Measurements from ENCODE around the gene HAGH. TPM values are rescaled to one million over a fixed set of nuclear protein-coding genes. Genes with fewer than 3 reads are reported as not detected.

HAGH gene
- total RNA-seq, 2 experiments from 2014 or later: 26.9 to 29.9 TPM

DNA sequence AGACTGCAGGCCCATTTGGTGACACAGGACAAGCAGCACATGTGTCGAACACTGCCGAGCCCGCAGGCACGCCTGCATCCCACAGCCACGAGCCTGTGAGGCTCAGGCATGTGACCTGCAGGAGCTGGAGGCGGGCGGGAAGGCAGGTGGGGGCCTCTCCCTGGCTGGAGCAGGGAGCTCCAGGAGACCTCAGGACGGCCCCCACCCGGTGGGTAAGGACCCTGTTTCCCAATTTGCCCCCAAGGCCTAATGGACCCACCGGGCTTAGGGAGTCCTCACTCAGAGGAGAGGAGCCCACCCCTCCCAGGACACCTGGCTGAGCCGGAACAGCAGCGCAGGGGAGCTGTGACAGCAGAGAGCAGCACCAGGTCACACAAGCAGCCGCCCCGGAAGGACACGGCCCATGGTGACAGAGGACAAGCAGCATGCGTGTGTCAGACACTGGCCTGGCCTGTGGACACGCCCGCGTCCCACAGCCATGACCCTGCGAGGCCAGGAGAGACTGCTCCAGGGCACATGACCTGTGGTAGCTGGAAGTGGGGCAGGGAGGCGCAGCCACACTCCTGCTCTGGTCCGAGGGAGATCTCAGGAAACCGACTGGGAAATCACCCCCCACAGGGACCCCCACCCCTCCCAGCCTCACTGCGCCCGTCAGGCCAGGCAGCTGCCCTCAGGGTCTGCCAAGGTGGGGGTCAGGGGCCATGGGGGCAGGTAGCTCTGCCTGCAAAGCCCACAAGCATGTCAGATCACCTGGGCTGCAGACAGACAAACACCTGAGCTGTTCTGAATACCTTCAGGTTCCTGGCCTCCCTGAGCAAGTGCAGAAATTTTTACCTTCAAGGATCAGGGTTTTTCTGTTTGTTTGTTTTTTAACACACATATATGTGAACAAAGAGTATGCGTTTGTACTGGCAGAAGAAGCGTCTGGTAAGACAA is 46.6 kb downstream of the HAGH start:
- no peak overlapping the region for H3K4me3 ChIP-seq (ENCODE audit: low read depth, low read length, poor library complexity, severe bottlenecking)
- H3K79me2 ChIP-seq (ENCODE audit: insufficient read depth, low read depth, low read length): peaks cover 17% of the 10 kb centered on the region

GRCh38 chr16:1779234-1779701 is 47.4 kb downstream of the HAGH start:
- ChIA-PET CTCF (ENCODE audit: unreplicated experiment) (no interaction called here), POLR2A (no interaction called here)
- Histone ChIP-seq H3K9me2 (ENCODE audit: insufficient read depth, low read length) (no peaks in the 10 kb centered on the region), H3K27ac (ENCODE audit: low read depth, low read length, poor library complexity, severe bottlenecking) (no peak overlapping the region), H3K79me2 (ENCODE audit: insufficient read depth, low read depth, low read length) (peaks cover 18% of the 10 kb centered on the region), H3K36me3 (ENCODE audit: insufficient read depth, low read length) (peaks cover 55% of the 10 kb centered on the region), H3K4me1 (ENCODE audit: insufficient read depth, low read length, poor library complexity, severe bottlenecking) (peaks cover 22% of the 10 kb centered on the region), H3K4me3 (ENCODE audit: low read depth, low read length, poor library complexity, severe bottlenecking) (no peak overlapping the region), H3K4me2 (ENCODE audit: low read length) (no peak overlapping the region), H2AFZ (ENCODE audit: low read length) (no peak overlapping the region), H4K20me1 (ENCODE audit: insufficient read depth, low read length) (no peaks in the 10 kb centered on the region; the same call in 1 of the 2 replicates), H3K9me3 (ENCODE audit: low read length) (no peaks in the 10 kb centered on the region)
- DNase-seq (ENCODE audit: low spot score): no peak
- intact Hi-C loops (cut with micrococcal nuclease; ENCODE audit: unreplicated experiment): no loop called here
- BruUV-seq (replicated peaks): no TSS peak
- TF ChIP-seq EZH2phosphoT487 (IDR thresholded peaks at IDR 0.05; ENCODE audit: borderline replicate concordance, low read depth, low read length): no peak
- TF ChIP-seq, protein P1, sequence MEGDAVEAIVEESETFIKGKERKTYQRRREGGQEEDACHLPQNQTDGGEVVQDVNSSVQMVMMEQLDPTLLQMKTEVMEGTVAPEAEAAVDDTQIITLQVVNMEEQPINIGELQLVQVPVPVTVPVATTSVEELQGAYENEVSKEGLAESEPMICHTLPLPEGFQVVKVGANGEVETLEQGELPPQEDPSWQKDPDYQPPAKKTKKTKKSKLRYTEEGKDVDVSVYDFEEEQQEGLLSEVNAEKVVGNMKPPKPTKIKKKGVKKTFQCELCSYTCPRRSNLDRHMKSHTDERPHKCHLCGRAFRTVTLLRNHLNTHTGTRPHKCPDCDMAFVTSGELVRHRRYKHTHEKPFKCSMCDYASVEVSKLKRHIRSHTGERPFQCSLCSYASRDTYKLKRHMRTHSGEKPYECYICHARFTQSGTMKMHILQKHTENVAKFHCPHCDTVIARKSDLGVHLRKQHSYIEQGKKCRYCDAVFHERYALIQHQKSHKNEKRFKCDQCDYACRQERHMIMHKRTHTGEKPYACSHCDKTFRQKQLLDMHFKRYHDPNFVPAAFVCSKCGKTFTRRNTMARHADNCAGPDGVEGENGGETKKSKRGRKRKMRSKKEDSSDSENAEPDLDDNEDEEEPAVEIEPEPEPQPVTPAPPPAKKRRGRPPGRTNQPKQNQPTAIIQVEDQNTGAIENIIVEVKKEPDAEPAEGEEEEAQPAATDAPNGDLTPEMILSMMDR (conservative IDR thresholded peaks at IDR 0.05; ENCODE audit: low read length): no peak

More for the DNA sequence above, 46.6 kb downstream of the HAGH start:
- POLR2A ChIA-PET: no interaction called here
- H3K9me3 ChIP-seq (ENCODE audit: low read length): no peaks in the 10 kb centered on the region
- intact Hi-C loops (cut with micrococcal nuclease; ENCODE audit: unreplicated experiment): loop anchor here (5.0 kb wide), 2 partner anchors 47 to 162 kb away; partner anchors contain the start of genes FAHD1, HAGH and MSRB1
- TSS peak; percentile 71 for BruUV-seq (replicated peaks)
- H4K20me1 ChIP-seq (ENCODE audit: insufficient read depth, low read length): no peaks in the 10 kb centered on the region; the same call in 1 of the 2 replicates
- no peak for DNase-seq (ENCODE audit: low spot score)
- H3K4me2 ChIP-seq (ENCODE audit: low read length): no peak overlapping the region
- peaks cover 15% of the 10 kb centered on the region for H3K4me1 ChIP-seq (ENCODE audit: insufficient read depth, low read length, poor library complexity, severe bottlenecking)
- H3K36me3 ChIP-seq (ENCODE audit: insufficient read depth, low read length): peaks cover 53% of the 10 kb centered on the region
- no peak for TF ChIP-seq EZH2phosphoT487 (IDR thresholded peaks at IDR 0.05; ENCODE audit: borderline replicate concordance, low read depth, low read length)
- TF ChIP-seq, protein P1 (conservative IDR thresholded peaks at IDR 0.05; ENCODE audit: low read length): no peak
- H3K9me2 ChIP-seq (ENCODE audit: insufficient read depth, low read length): no peaks in the 10 kb centered on the region
- H2AFZ ChIP-seq (ENCODE audit: low read length): no peak overlapping the region
- no peak overlapping the region for H3K27ac ChIP-seq (ENCODE audit: low read depth, low read length, poor library complexity, severe bottlenecking)
- CTCF ChIA-PET (ENCODE audit: unreplicated experiment): no interaction called here

Data from OCI-LY7 (cell line).